ENCODE results near the gene MSH5. TPM values are rescaled to one million over a fixed set of nuclear protein-coding genes. Genes with fewer than 3 reads are reported as not detected.

MSH5 gene
- total and polyA plus RNA-seq, 9 of the 15 experiments (the other 6 are each of a cell fraction or from before 2014, with no cell fraction given) = 12.5 to 104 (median 46.6) TPM

GRCh38 chr6:31702819-31703716, 36.7 kb upstream of the MSH5 start, which contains the start of gene ABHD16A (continued):
- TF ChIP-seq NKRF (IDR thresholded peaks at IDR 0.05; ENCODE audit: borderline replicate concordance) = peak; percentile 87
- peak; percentile 69 for TF ChIP-seq ESRRA (IDR thresholded peaks at IDR 0.05; ENCODE audit: borderline replicate concordance, low read depth)
- TF ChIP-seq E4F1 (CRISPR knock-in tag; IDR thresholded peaks at IDR 0.05; ENCODE audit: borderline replicate concordance) = peak; percentile 91
- TF ChIP-seq HDAC6 (IDR thresholded peaks at IDR 0.05; ENCODE audit: low read depth, low read length) = no peak
- peak; percentile 89; the same call in 1 of the 2 replicates for TF ChIP-seq SRSF3 (IDR thresholded peaks at IDR 0.05; ENCODE audit: insufficient read depth, low read length)
- no peak for TF ChIP-seq ZNF518B (CRISPR knock-in tag; IDR thresholded peaks at IDR 0.05)
- TF ChIP-seq ZNF165 (CRISPR knock-in tag; IDR thresholded peaks at IDR 0.05; ENCODE audit: borderline replicate concordance) = peak; percentile 61; the same call in 1 of the 2 replicates
- no peak for TF ChIP-seq SRSF7 (optimal IDR thresholded peaks at IDR 0.05; ENCODE audit: low read depth, low read length)
- no peak for TF ChIP-seq NR3C1 (CRISPR knock-in tag; IDR thresholded peaks at IDR 0.05)
- TF ChIP-seq GTF2B (IDR thresholded peaks at IDR 0.05; ENCODE audit: extremely low read depth, insufficient read length) = peak; percentile 45
- TF ChIP-seq ZBTB12 (CRISPR knock-in tag; IDR thresholded peaks at IDR 0.05) = peak; percentile 88
- TF ChIP-seq PKNOX1 (IDR thresholded peaks at IDR 0.05) = peak; percentile 65
- peak; percentile 87 for TF ChIP-seq ETV1 (tag; conservative IDR thresholded peaks at IDR 0.05; ENCODE audit: low read depth)
